HEK293 (cell line): ENCODE results near the gene CORO2B.
A peak's percentile ranks its signal among the peaks of the same experiment; 100 is the strongest.

Experiments used
- CTCF ChIA-PET: fragments of 350-600 bp; formaldehyde crosslinking; extraction: SDS; loops from one replicate; lab custom pipeline; 2021; ENCODE audit warnings: antibody characterized with exemption; lab: Yijun Ruan, JAX
- POLR2A ChIA-PET: fragments of 300-600 bp; formaldehyde crosslinking; extraction: SDS; loops from one replicate; lab custom pipeline; 2020; ENCODE audit warnings: antibody characterized with exemption, inconsistent platforms; lab: Yijun Ruan, JAX
- H3K27ac ChIP-seq: fragments of 200-500 bp; sonication (Bioruptor generic); 2 replicates; pipeline ENCODE4 v1.5.1; 2014; ENCODE audit warnings: low read depth, low read length, control low read depth, inconsistent platforms; ENCODE audit errors: extremely low read depth
- H3K36me3 ChIP-seq, 2 experiments: fragments of 200-500 bp in 1 of 2; sonication (Bioruptor generic) in 1 of 2; 1 replicate in 1 of 2; 2 replicates in 1 of 2; pipeline ENCODE4 v1.5.1; 2014 to 2017; ENCODE audit warnings: inconsistent platforms in 2 of 2, low read length in 2 of 2; ENCODE audit not compliant: control insufficient read depth in 2 of 2, insufficient read depth in 1 of 2
- H3K4me1 ChIP-seq: fragments of 200-500 bp; sonication (Bioruptor generic); 2 replicates; pipeline ENCODE4 v1.5.1; 2014; ENCODE audit warnings: mild to moderate bottlenecking, low read length, inconsistent platforms; ENCODE audit not compliant: control insufficient read depth, insufficient read depth
- H3K4me3 ChIP-seq: 2 replicates; pipeline ENCODE4 v1.5.1; 2011; ENCODE audit warnings: low read depth, mild to moderate bottlenecking, control low read depth, low read length, moderate library complexity
- H3K9me3 ChIP-seq: fragments of 200-500 bp; sonication (Bioruptor generic); 2 replicates; pipeline ENCODE4 v1.5.1; 2014; ENCODE audit warnings: low read depth, low read length, inconsistent platforms; ENCODE audit not compliant: control insufficient read depth, insufficient read depth
- GLIS2 ChIP-seq: fragments of 450-650 bp; formaldehyde crosslinking; IDR thresholded peaks from 2 replicates; pipeline ENCODE4 v1.5.1; 2016; ENCODE audit warnings: missing biosample characterization, missing genetic modification characterization
- MEIS1 ChIP-seq: sonication (generic); formaldehyde crosslinking; IDR thresholded peaks from 2 replicates; pipeline ENCODE4 v1.8.1; 2022; ENCODE audit warnings: missing genetic modification reagents, mild to moderate bottlenecking, borderline replicate concordance
- PRDM1 ChIP-seq: fragments of 450-650 bp; formaldehyde crosslinking; IDR thresholded peaks from 2 replicates; pipeline ENCODE4; 2016; ENCODE audit warnings: missing biosample characterization, missing genetic modification characterization
- YY2 ChIP-seq: fragments of 450-650 bp; formaldehyde crosslinking; IDR thresholded peaks from 2 replicates; pipeline ENCODE4 v1.5.1; 2016; ENCODE audit warnings: missing biosample characterization, missing genetic modification characterization
- ZBTB6 ChIP-seq: fragments of 450-650 bp; formaldehyde crosslinking; IDR thresholded peaks from 2 replicates; pipeline ENCODE4 v1.5.1; 2017; ENCODE audit warnings: missing biosample characterization, missing genetic modification characterization
- ZFP69B ChIP-seq: fragments of 450-650 bp; formaldehyde crosslinking; IDR thresholded peaks from 2 replicates; pipeline ENCODE4 v1.5.1; 2016; ENCODE audit warnings: missing biosample characterization, missing genetic modification characterization
- ZNF121 ChIP-seq: fragments of 450-650 bp; formaldehyde crosslinking; IDR thresholded peaks from 2 replicates; pipeline ENCODE4 v1.5.1; 2016; ENCODE audit warnings: missing biosample characterization, missing genetic modification characterization
- ZNF175 ChIP-seq: fragments of 450-650 bp; formaldehyde crosslinking; IDR thresholded peaks from 2 replicates; pipeline ENCODE4 v1.5.1; 2016; ENCODE audit warnings: missing biosample characterization, missing genetic modification characterization
- ZNF239 ChIP-seq: fragments of 450-650 bp; formaldehyde crosslinking; IDR thresholded peaks from 2 replicates; pipeline ENCODE4 v1.5.1; 2016; ENCODE audit warnings: missing biosample characterization, missing genetic modification characterization
- ZNF26 ChIP-seq: fragments of 450-650 bp; formaldehyde crosslinking; IDR thresholded peaks from 2 replicates; pipeline ENCODE4 v1.5.1; 2016; ENCODE audit warnings: missing biosample characterization, missing genetic modification characterization
- ZNF266 ChIP-seq: fragments of 450-650 bp; formaldehyde crosslinking; IDR thresholded peaks from 2 replicates; pipeline ENCODE4 v1.5.1; 2016; ENCODE audit warnings: missing biosample characterization, missing genetic modification characterization, low read depth
- ZNF311 ChIP-seq: fragments of 450-650 bp; formaldehyde crosslinking; IDR thresholded peaks from 2 replicates; pipeline ENCODE4 v1.5.1; 2017; ENCODE audit warnings: missing biosample characterization, missing genetic modification characterization, borderline replicate concordance
- ZNF335 ChIP-seq: fragments of 450-650 bp; formaldehyde crosslinking; conservative IDR thresholded peaks from 2 replicates; pipeline ENCODE4 v1.5.1; 2016; ENCODE audit warnings: missing biosample characterization, missing genetic modification characterization
- ZNF341 ChIP-seq: fragments of 450-650 bp; formaldehyde crosslinking; IDR thresholded peaks from 2 replicates; pipeline ENCODE4; 2016; ENCODE audit warnings: low read depth, missing biosample characterization, missing genetic modification characterization
- ZNF404 ChIP-seq: fragments of 450-650 bp; formaldehyde crosslinking; IDR thresholded peaks from 2 replicates; pipeline ENCODE4 v1.5.1; 2017; ENCODE audit warnings: missing biosample characterization, missing genetic modification characterization
- ZNF544 ChIP-seq: fragments of 450-650 bp; formaldehyde crosslinking; IDR thresholded peaks from 2 replicates; pipeline ENCODE4 v1.5.0; 2017; ENCODE audit warnings: missing biosample characterization, missing genetic modification characterization
- ZNF571 ChIP-seq: fragments of 450-650 bp; formaldehyde crosslinking; IDR thresholded peaks from 2 replicates; pipeline ENCODE4 v1.5.0; 2017; ENCODE audit warnings: missing biosample characterization, missing genetic modification characterization
- ZNF585B ChIP-seq: fragments of 450-650 bp; formaldehyde crosslinking; IDR thresholded peaks from 2 replicates; pipeline ENCODE4 v1.5.1; 2016; ENCODE audit warnings: missing biosample characterization, missing genetic modification characterization
- ZNF639 ChIP-seq: fragments of 450-650 bp; formaldehyde crosslinking; IDR thresholded peaks from 2 replicates; pipeline ENCODE4 v1.5.1; 2016; ENCODE audit warnings: missing biosample characterization, missing genetic modification characterization
- ZNF660 ChIP-seq: fragments of 450-650 bp; IDR thresholded peaks from 2 replicates; pipeline ENCODE4 v1.5.1; 2018; ENCODE audit warnings: missing biosample characterization, mild to moderate bottlenecking, missing genetic modification characterization
- ZNF776 ChIP-seq: fragments of 450-650 bp; formaldehyde crosslinking; IDR thresholded peaks from 2 replicates; pipeline ENCODE4 v1.5.0; 2017; ENCODE audit warnings: missing biosample characterization, missing genetic modification characterization, borderline replicate concordance
- ZNF843 ChIP-seq: fragments of 450-650 bp; formaldehyde crosslinking; IDR thresholded peaks from 2 replicates; pipeline ENCODE4 v1.5.1; 2016; ENCODE audit warnings: missing biosample characterization, missing genetic modification characterization

The CORO2B gene

GRCh38 chr15:68770216-68770615 is 191.4 kb downstream of the CORO2B start:
- Histone ChIP-seq H3K9me3 (no peaks in the 10 kb centered on the region), H3K36me3 (no peaks in the 10 kb centered on the region; a peak in 1 of 3 replicates), H3K27ac (no peak overlapping the region), H3K4me1 (peaks cover 5% of the 10 kb centered on the region), H3K4me3 (no peak overlapping the region)
- CTCF ChIA-PET, result interaction anchor here (1.2 to 2.0 kb wide), 2 partner anchors 14 to 155 kb away, joined by 4 to 5 read pairs; no protein-coding TSS in a partner anchor
- POLR2A ChIA-PET, result no interaction called here
- TF ChIP-seq ZNF26, result no peak
- TF ChIP-seq ZNF311 (tag by site-specific recombination), result no peak
- TF ChIP-seq ZNF121, result no peak
- no peak for TF ChIP-seq ZNF843 (tag by site-specific recombination)
- TF ChIP-seq ZNF544, result no peak
- TF ChIP-seq ZNF585B (tag by site-specific recombination), result no peak
- no peak for TF ChIP-seq ZNF571
- TF ChIP-seq ZNF239 (tag by site-specific recombination), result no peak
- no peak for TF ChIP-seq ZBTB6 (tag by site-specific recombination)

- Histone ChIP-seq H3K4me1 (no peaks in the 10 kb centered on the region), H3K9me3 (no peaks in the 10 kb centered on the region), H3K36me3 (peaks cover 0 to 9% of the 10 kb centered on the region in 2 experiments; a peak in 2 of 3 replicates), H3K4me3 (no peak overlapping the region), H3K27ac (no peak overlapping the region)
- no peak for TF ChIP-seq PRDM1 (tag by site-specific recombination)
- TF ChIP-seq ZNF175 (tag by site-specific recombination), result no peak
- no peak for TF ChIP-seq ZNF660 (tag by site-specific recombination)
- TF ChIP-seq ZNF266 (tag by site-specific recombination), result no peak
- TF ChIP-seq GLIS2 (tag by site-specific recombination), result no peak
- no peak for TF ChIP-seq ZNF639
- CTCF ChIA-PET, result interaction anchor here (1.1 to 1.9 kb wide), 4 partner anchors 9 to 103 kb away, joined by 3 to 9 read pairs (median 4); no protein-coding TSS in a partner anchor
- POLR2A ChIA-PET, result no interaction called here
Measured at GRCh38 chr15:68773036-68773435, 194.2 kb downstream of the CORO2B start.

- Histone ChIP-seq H3K4me3 (no peak overlapping the region), H3K9me3 (no peaks in the 10 kb centered on the region), H3K36me3 (peaks cover 9 to 19% of the 10 kb centered on the region in 2 experiments), H3K4me1 (no peaks in the 10 kb centered on the region), H3K27ac (no peak overlapping the region)
- TF ChIP-seq ZFP69B (tag by site-specific recombination) (no peak), ZNF776 (tag by site-specific recombination) (peak; percentile 77; the same call in 1 of the 2 replicates), ZNF335 (tag by site-specific recombination) (no peak), ZNF341 (tag by site-specific recombination) (peak; percentile 41; the same call in 1 of the 2 replicates), YY2 (tag by site-specific recombination) (no peak), ZNF404 (tag by site-specific recombination) (no peak), MEIS1 (CRISPR knock-in tag) (no peak)
- POLR2A ChIA-PET, result no interaction called here
- CTCF ChIA-PET, result interaction anchor here (0.6 kb wide), 1 partner anchor 105 kb away, joined by 3 read pairs; no protein-coding TSS in a partner anchor
Measured at GRCh38 chr15:68774120-68774519, 195.3 kb downstream of the CORO2B start.
